ENCODE measurements around the gene FAM20C.
"Not testable (repeated sequence)": the region's sequence is repeated elsewhere in the genome, so short reads cannot be mapped to it uniquely, and the experiment has no call there.

FAM20C gene

DNA sequence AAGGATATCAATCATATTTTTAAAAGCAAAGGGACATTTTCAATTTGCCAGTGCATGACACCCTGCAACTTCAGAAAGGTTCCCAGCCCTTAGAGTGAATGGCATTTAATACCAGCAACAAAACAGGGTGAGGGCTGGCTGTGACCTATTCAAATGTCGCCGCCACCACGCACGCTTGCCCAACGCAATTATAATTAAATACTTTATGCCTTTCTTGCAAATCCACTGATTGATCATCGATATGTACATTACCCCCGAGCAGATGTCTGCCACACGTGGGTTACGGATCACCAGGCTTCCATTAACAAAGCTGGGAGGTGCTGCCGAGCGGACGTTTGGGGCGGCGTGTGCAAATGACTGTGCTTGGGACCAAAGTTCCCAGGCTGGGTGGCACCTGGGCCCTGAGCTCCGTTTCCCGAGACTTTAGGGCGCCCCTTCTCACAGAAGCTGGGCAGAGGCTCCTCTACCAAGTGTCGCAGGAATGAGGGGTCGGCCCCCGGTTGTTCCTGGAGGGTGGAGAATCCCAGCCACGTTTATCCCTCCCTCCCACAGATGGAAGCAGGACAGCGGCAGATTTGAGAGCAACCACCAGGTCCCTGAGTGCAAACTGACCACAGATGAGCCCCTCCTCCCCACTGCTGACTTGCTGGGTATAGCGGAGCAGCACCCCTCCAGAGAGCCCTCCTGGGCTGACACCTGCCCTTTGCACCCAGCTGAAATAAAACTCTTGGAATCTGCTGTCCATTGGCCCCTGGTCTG lies 101.5 kb downstream of the FAM20C start:
- DNase-seq (ENCODE audit: low spot score), result no peak

DNA sequence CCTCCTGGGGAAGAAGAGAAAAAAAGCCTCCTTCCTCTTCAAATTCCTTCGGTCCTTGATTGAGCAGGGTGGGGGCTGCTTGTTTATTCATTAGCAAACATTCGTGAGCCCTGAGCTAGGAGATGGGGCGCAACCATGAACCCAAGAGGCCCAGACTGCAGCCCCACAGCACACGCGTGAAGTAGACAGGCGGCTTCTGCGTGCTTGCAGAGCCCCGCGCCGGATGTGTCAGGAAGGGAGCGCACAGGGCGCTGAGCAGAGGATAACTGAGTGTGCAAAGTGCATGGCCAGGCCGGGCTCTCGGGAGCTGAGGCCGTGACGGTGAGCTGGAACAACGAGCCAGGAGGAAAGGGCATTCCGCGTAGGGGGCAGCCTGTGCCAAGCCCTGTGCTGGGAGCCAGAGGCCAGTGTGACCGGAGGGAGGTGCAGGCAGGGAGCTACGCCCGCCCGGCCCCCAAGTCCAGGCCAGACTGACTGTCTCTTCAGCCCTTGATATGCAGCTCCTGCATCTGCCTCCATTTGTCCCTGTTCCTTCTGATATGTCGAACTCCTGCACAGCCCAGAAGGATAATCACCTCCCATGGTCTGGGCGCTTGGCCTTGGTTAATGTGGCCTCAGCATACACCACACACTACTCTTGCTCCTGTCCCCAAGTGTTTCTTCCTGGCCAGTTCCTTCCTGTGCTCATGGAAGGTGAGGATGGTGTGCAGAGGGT lies 102.2 kb downstream of the FAM20C start:
- DNase-seq (ENCODE audit: low spot score), result no peak

DNA sequence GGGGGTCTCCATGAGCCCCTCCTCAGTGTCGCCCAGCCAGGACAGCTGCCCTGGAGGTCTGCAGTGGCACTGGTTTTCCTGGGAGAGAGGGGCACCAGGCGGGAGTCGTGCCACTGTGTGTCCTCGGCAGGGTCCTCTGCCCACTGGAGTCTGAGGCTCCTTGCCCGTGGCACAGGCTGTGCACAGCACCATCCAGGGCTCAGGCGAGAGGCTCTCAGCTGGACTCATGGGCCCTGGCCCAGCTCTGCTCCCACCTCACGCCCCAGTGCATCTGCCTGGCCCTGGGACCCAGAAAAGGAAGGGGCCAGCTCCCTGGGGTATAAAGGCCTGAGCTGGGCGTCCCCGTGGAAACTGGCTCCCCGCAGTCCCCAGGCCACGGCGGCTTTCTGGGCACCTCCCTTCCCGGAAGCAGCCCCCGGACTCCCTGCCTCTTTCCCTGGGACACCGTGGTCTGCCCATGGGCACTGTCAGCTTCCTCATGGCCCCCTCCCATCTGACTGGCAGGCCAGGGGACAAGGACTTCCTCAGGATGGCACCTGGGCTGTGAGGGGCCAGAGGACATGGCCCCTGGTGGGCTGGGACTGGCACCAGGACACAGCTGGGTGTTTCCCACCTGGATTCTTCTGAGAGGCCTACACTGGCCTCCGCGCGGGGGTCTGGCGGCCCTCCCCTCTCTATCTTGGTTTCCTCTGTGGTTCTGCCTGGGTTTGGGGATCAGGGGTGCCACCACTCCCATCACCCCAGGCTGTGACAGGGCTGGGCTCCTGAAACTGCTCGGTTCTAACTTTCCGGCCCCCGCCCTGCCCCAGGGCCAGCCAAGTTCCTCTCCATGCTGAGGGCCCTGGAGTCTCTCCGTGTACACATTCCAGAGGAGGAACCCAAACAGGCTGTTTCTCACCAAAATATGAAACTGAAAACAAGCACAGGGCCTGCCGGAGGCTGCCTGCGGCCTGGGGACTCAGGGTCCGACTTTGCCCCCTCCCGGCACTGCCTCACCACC lies 103.1 kb downstream of the FAM20C start:
- DNase-seq (ENCODE audit: low spot score), result no peak

DNA sequence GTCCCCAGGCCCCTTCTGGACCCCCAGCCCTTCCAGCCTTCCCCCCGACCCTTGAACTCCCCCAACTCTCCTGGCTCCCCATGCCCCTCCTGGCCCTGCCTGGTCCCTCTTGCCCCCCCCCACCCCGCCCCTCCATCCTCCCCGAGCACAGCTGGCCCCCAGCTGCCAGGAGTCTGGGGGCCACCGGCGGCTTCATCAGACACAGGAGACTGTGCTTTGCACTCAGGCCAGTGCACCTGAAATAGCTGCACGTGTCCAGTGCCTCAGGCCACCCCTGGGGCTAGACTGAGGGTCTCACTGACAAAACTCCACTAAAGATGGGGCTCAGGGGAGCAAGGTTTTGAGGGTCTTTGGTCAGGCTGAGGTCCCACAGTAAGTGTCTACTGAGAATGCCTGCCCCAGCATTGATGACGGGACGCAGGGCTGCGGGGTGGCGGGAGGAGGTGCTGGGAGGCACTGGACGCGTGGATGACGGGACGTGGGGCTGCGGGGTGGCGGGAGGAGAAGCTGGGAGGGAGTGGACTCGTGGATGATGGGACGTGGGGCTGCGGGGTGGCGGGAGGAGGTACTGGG lies 104.1 kb downstream of the FAM20C start:
- DNase-seq (ENCODE audit: low spot score), result no peak

DNA sequence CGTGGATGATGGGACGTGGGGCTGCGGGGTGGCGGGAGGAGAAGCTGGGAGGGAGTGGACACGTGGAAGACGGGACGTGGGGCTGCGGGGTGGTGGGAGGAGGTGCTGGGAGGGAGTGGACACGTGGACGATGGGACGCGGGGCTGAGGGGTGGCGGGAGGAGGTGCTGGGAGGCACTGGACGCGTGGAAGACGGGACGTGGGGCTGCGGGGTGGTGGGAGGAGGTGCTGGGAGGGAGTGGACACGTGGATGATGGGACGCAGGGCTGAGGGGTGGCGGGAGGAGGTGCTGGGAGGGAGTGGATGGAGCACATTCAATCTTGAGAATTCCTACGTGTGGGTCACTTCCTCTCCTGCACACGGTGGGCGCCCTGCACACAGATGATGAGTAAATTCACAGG lies 104.8 kb downstream of the FAM20C start:
- DNase-seq (ENCODE audit: low spot score), result not testable (repeated sequence)

DNA sequence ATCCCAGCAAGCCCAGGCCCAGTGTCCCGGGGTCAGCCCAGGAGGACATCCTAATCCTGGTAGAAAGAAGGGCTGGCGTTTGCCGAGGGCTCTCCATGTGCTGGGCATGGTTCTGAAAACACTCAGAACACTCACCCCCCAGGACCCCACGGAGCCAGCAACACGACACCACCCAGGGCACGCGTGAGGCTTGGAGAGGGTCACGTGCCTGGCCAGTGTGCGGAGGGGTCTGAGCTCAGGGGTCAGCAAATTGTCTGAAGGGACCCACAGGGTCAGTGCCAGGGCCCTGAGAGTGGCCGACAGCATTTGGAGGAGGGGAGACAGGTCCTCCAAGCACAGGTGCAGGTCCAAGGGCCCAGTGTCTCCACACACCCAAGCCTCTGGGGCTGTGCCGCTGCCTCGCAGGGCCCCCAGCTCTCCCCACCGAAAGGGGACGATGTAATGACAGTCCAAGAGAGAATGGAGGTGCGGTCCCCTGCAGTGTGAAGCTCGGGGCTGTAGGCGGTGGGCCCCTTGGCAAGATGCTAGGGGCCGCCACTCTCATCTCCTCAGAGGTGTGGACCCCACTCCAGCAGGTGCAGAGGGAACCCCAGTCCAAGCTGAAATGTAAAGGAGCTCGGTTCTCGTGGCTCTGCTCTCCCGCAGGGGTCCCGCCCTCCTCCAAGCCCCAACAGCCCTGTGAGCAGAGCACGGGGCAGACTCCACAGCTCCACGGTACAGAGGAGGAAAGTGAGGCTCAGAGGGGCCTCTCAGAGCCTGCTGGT lies 105.4 kb downstream of the FAM20C start:
- no peak for DNase-seq (ENCODE audit: low spot score)

DNA sequence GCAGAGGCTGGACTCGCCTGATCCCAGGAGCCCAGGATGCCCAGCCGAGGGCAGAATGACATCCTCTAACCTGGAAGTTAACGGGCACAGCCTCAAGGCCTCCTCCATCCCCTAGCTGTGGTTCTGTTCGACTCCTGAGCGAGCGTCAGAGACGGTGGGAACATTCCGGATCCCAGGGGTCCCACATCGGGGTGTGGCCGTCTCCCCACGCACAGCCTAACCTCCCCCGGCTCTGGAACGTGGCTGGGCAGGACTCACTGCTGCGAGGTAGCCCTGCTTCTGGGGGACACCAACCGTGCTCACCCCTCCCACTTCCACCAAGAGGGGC lies 106.0 kb downstream of the FAM20C start:
- no peak for DNase-seq (ENCODE audit: low spot score)

DNA sequence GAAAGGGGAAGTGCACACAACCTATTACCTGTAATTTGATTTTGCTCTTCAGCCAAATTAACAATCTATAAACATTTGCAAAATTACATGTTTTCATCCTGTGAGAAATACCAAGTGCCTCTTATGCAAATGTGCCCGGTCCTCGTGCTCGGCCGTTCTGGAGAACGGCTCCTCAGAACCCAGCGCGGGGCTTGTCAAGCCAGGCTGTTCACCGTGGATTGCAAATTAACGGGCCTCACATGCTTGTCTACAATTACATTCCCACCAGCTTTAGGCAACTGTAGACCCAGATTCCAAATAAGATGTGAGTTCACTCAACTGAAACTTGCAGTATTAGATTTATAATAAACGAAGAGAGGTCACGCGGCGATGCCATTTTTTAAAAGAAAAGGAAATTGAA lies 106.4 kb downstream of the FAM20C start:
- no peak for DNase-seq (ENCODE audit: low spot score)

DNA sequence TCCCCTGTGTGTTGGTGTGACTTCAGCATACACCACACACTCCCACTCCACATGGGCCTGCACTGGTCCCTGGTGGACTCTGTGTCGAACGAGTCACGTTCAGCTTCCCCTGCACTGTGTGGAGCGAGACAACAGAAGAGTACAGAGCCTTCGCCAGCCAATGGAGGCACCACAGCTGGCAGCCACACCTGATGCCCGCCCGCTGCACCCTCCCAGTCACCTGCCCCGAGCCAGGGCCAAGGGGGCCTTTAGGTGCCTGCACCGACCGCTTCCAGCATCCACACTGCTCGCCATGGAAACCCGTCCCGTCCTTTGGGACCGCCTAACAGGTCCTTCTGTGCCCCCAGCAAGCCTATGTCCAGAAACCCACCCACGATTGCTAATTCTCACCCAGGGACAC lies 106.8 kb downstream of the FAM20C start:
- DNase-seq (ENCODE audit: low spot score), result no peak

DNA sequence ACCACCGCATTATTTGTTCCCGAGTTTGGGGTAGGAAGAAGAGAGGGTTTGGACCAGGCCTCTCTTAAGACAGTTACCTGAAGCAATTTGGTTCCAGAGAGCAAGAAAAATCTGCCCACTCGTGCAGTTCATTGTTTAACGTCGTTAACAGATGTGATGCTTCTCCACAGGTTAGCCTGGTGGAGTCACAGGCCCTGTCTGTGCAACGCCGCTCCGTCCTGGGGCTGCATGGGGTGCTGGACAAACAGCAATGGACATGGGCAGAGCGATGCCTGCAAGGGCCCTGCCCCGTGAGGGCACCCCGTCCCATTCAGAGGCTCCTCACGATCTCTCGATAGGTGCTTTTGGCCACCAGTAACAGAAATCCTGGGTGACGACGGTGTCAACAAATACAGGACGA lies 107.3 kb downstream of the FAM20C start:
- DNase-seq (ENCODE audit: low spot score), result no peak

DNA sequence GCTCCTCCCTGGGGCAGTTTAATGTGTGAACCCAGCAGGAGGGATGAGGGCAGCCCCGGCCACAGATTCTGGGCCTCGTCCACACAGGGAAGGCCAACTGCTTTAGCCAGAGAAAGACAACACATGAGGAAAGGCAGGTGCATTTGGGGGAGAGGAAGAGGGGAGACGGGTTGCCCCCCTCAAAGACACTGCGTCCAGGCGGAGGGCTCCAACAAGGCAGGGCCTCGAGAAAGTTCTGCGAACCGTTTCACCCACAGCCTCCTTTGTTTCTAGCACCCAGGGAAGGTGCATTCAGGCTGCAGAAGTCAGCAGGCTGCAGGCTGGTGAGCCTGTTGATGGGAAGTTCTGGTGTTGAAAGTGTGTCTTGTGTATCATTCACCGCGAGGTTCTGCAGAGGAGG lies 107.7 kb downstream of the FAM20C start:
- DNase-seq (ENCODE audit: low spot score), result no peak

DNA sequence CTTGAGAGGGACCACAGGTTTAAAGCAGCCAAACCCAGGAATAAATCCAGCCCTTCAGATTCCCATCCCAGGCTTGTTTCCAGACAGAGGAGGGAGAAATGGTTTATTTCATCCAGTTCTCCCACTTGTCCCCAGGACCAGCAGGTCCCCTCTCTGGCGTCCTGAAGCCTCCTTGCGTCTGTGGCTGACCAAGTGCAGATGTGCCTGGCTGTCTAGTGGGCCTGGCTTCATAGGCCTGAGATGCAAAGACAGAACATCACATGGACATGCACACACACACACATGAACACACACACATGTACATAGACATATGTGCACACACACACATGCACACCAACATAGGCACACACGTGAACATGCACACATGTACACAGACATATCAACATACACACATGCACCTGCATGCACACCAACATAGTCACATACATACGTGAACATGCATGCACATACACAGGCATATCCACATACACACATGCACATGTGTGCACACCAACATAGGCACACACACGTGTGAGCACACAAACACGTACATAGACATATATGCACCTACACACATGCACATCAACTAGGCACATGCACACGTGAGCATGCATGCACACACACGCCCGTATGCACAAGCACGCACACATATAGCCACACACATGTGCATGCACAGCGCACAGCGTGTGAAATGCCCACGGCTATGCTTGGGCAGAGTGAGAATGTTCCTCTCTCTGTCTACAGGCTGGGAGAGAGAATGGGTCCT lies 108.3 kb downstream of the FAM20C start:
- no peak for DNase-seq (ENCODE audit: low spot score)

DNA sequence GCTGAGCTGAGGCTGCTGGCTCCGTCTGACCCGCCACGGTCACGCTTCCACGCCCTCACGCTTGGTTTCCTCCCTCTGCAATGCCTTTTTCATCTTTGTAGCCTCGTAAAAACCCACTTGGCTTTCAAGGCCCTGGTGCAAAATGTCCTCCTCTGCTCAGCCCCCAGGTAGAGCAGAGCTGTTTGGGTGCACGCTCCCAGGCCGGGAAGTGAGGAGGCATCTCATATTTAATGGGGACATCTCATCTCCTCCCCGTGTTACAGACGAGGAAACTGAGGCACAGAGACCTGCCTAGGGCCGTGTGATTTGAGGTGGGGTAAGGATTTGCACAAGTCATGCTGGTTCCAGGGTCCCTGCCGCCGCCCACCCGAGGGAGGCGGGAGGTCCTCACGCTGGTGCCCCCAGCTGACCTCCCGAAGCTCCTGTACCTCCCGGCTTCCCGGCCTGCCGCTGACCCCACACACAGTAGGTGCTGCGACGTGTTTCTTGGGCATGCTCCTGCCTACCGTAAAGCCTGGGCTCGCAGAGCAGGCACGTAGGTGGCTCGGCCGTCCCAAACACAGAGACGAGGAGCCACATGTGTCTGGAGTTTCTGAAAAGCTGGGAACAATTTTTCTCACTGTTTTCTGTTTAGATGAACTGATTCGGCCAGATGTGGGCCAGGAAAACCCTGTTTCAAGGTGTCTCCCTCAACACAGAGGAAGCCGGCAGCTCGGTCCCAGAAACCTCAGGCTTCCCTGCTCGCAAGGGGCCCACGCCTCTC lies 109.1 kb downstream of the FAM20C start:
- no peak for DNase-seq (ENCODE audit: low spot score)

DNA sequence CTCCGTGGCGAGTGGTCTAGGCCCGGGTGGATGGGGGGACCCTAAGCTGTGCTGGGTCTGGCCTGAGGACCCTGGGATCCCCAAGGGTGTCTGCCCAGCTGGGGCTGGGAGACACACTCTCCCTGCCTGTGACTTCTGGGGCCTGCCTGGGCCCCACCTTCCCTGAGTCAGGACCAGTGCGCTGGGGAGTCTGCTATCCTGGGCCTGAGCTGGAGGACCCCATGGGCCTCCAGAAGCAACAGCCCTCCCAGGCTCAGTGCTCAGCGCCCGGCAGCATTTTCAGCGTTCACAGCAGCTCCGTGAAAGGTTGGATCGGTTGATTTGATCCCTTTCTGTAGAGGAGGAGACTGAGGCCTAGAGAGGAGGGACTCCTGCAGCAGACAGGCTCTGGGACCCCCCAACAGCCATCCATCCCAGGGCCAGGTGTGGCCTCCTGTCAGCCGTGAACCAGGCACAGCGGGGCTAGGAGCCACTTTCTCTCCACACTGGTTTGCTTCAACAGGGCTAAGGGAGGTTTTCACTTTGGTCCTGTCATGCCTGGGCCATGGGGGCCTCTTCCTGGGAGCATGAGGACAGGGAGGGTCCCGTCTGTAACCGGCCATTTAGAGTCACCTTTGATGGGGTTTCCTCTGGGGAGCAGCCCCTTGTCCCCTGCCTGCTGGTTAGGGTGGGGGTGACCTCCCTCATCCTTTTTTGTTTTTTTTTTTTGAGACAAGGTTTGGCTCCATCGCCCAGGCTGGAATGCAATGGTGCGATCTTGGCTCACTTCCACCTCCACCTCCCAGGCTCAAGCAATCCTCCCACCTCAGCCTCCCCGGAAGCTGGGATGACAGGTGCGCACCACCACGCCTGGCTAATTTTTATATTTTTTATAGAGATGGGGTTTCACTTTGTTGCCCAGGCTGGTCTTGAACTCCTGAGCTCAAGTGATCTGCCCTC lies 110.0 kb downstream of the FAM20C start:
- no peak for DNase-seq (ENCODE audit: low spot score)

DNA sequence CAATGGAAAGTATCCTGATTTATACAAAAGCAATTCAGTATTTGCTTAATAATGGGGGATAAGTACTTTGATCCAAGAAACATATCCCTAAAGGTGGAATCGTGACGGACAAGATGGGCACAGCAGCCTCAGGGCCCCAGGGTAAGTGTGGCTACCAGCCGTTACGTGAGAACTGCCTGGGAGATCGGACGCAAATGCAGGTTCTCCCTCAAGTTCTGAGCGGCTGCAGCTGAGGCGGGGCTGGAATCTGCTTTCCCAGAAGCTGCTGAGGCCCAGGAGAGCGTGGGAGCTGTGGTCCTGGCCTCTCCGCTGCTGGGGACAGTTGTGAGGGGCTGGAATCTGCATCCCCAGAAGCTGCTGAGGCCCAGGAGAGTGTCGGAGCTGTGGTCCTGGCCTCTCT lies 111.1 kb downstream of the FAM20C start:
- no peak for DNase-seq (ENCODE audit: low spot score)

DNA sequence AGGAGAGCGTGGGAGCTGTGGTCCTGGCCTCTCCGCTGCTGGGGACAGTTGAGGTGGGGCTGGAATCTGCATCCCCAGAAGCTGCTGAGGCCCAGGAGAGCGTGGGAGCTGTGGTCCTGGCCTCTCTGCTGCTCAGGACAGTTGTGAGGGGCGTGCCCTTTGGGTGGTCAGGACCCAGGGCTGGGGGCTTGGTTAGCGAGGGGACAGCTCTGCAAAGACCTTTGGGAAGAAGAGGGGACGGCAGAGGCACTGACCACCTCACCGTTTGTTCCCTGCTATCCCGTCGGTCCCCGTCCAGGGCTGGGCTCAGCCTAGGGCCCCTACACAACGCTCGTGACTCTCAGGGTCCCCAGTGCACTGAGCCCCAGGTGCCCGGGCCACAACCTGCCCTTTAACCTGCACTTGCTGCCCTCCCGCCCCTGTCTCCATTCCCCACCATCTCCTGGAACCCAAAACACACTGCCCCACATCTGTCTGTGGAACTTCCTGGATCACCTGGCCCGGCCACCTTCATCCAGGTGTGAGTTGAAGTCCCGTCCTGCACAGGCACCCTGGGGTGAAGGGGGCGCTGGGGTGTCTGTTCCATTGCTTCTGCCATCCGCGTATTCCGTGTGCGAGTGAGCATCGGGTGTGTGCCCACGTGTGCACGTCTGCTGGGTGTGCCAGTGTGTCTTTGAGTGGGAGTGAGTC lies 111.7 kb downstream of the FAM20C start:
- no peak for DNase-seq (ENCODE audit: low spot score)

DNA sequence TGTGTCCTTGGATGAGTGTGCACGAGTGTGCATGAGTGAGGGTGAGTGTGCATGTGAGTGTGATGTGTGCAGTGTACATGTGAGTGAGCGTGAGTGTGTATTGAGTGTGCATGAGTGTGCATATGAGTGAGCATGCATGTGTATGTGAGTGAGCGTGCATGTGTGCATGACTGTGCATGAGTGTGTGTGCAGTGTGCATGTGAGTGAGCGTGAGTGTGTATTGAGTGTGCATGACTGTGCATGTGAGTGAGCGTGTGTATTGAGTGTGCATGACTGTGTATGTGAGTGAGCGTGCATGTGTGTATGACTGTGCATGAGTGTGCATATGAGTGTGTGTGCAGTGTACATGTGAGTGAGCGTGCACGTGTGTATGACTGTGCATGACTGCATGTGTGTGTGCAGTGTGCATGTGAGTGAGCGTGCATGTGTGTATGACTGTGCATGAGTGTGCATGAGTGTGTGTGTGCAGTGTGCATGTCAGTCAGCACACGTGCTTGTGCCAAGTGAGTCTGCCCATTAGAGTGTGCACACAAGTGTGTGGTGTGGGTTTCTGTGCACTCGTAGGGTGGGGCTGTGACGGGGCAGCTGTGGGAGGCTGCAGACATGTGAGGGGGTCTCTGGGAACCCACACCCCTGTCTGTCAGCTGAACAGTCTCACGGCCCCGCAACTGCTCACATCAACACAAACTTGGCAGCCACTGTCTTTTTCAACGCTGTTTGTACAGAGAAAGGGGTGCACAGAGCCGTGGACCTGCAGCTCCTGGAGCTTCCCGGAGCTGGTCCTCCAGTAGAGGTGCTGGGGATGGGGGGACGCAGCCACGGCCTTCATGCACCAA lies 112.4 kb downstream of the FAM20C start:
- DNase-seq (ENCODE audit: low spot score), result no peak

Measured in HuH-7.5 (cell line).